Muscle of arm (tissue), 12 donors: Measurements from ENCODE around the gene KRTAP1-3. TPM values are rescaled to one million over a fixed set of nuclear protein-coding genes. Genes with fewer than 3 reads are reported as not detected.
"Not testable (repeated sequence)": the region's sequence is repeated elsewhere in the genome, so short reads cannot be mapped to it uniquely, and the experiment has no call there.

Experiments
- DNase-seq: peaks from one replicate; pipeline ENCODE4 v3.0.0-alpha.2; 2013
- polyA plus RNA-seq, 12 donors: library from polyadenylated mRNA; unstranded; fragments of 120-200 nt; gene quantifications; one replicate each; pipeline ENCODE4 v1.2.1, GENCODE V29; 2013; ENCODE audit not compliant: insufficient read length in 12 of 12

Gene KRTAP1-3
- polyA plus RNA-seq, 12 donors: not detected

- DNase-seq: no peak
Observed at GRCh38 chr17:41010441-41010840, 24.2 kb downstream of the KRTAP1-3 start.

- DNase-seq: no peak
Observed at GRCh38 chr17:41009936-41010335, 24.7 kb downstream of the KRTAP1-3 start.

GRCh38 chr17:41009301-41009760 lies 25.3 kb downstream of the KRTAP1-3 start:
- no peak for DNase-seq

- no peak for DNase-seq
Observed at GRCh38 chr17:41008811-41009210, 25.9 kb downstream of the KRTAP1-3 start, which contains the start of gene KRTAP3-1. Gene KRTAP3-1, minus strand, starts transcription at chr17:41009128. Its CDS starts 54 bp downstream, at chr17:41009074.

DNA sequence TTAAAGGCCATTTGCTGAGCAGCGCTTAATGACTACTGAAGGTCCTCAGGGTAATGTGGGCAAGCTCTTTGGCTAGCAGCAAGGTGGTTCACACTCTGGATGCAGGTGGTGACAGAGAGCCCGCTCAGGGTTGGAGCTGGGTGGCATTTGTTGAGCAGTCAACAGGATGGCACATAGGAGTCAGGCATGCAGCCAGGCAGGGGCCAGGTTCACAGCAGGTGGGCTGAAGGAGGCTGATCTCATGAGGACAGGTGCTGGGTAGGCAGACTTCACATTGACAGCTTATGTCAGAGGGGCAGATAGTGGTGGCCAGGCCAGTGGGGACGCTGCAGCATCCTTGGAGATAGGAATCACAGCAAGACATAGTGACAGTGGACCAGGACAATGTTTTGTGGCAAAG lies 30.3 kb downstream of the KRTAP1-3 start:
- no peak for DNase-seq

GRCh38 chr17:41003926-41004325 lies 30.7 kb downstream of the KRTAP1-3 start:
- no peak for DNase-seq

GRCh38 chr17:41002814-41003213 lies 31.9 kb downstream of the KRTAP1-3 start:
- DNase-seq: no peak

DNA sequence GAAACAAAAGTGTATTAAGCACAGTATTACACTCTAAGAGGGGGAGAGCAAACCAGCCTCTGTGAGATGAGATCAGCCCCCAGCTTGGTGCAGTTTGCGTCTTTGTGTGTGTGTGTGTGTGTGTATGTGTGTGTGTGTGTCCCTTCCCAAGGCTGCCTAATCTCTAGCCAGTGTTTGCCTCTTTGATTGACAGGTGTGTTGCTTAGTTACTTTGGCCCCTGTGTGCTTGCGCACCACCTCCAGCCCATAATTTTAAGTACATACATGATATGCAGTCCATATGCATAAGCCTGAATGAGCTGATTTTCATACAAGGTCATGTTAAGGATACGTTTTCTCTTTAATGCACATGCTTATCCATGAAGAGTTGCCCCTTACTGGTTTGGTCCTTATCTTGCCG lies 32.9 kb downstream of the KRTAP1-3 start:
- DNase-seq: no peak

- not testable (repeated sequence) for DNase-seq
Observed at GRCh38 chr17:40999563-40999962, 35.1 kb downstream of the KRTAP1-3 start, which contains the start of gene KRTAP3-2. Gene KRTAP3-2, minus strand, starts transcription at chr17:40999906. Its CDS starts 53 bp downstream, at chr17:40999853.

GRCh38 chr17:40997361-40997760 lies 37.3 kb downstream of the KRTAP1-3 start:
- DNase-seq: no peak

DNA sequence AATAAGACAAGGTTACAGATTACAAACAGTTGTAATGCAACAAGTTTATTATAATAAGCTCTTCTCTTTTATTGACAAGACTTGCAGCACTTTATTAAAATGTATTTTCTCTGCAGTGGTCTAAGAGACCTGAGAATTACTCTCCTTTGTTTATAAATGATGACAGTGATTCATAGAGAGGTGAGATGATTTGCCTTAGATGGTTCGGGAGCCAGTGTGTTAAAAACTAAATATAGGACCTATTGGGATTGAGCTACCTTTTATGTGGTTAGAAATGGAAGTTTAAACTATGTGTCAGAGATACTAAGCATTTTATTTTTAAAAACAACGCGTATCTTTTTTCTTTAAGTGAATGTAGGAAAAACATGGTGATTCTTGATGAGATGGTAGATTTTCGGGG lies 37.8 kb downstream of the KRTAP1-3 start:
- DNase-seq: no peak

DNA sequence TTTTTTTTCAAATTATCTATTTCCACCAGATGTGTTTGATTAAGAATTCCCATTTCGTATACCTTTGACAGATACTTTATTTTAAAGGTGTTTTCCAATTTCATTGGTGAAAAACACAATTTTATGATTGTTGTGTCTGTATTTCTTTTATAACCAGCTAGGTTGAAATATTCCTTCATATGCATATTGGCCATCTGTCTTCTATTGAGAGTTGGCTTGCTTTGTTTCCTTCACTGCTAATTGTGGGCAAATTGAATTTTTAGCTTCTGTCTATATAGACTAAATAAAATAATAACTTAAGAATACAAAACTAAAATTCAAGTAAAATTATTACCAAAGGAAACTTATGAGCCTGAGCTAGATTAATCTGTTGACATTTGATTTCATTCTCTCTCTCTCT lies 39.6 kb downstream of the KRTAP1-3 start:
- DNase-seq: no peak

GRCh38 chr17:40993839-40994238 lies 40.8 kb downstream of the KRTAP1-3 start, which contains the start of gene KRTAP3-3:
Gene KRTAP3-3, minus strand, starts transcription at chr17:40994164. Its CDS starts 67 bp downstream, at chr17:40994097.
- no peak for DNase-seq

DNA sequence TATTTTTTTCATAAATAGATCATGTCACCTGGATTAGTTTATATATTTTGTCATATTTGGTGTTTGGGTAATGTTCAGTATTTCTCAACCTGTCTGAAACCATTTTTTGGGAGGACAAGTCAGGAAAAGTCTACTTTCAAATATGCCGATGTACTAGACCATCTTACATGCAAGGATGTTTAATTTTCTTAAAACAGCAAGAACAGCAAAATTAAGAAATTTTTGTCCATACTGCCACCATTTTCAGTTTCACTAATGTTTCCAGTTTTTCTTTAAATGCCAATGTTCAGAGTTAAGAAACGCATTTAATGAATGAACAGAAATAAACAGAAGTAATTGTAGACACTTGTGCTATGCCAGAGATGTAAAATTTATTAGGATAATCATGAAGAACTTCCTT lies 41.6 kb downstream of the KRTAP1-3 start:
- DNase-seq: no peak

- DNase-seq: no peak
Observed at GRCh38 chr17:40992666-40993065, 42.0 kb downstream of the KRTAP1-3 start.

DNA sequence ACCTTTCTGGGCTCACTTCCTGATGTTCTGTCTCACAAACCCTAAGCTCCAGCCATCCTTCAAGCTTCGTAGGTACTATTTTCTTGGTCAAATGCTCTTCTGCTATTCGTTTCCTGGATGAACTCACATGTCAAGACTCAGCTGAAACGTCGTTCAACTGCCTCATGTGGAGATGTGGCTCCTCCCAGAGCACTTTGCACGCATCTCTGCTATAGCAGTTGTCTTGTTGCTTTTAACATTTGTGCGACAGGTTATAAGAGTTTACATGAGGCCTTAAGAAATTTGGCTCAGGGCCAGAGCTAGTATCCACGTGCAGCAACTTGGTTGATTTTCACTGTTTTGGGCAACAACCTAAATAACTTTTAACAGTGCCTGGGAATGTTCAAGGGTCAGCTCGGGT lies 47.8 kb downstream of the KRTAP1-3 start:
- DNase-seq: no peak

GRCh38 chr17:40984226-40984625 lies 50.4 kb downstream of the KRTAP1-3 start, which contains the start of gene KRT40:
Gene KRT40, minus strand, starts transcription at chr17:40984326. Its CDS starts 53 bp downstream, at chr17:40984273.
- DNase-seq: no peak

Other genes starting within 250 kb of the KRTAP1-3 start
- not detected for gene KRT28, start 234.9 kb downstream of the KRTAP1-3 start, polyA plus RNA-seq
- 1,000 to 10,000 TPM in 1 of 12 donors, 100 to 1,000 TPM in 2, 10 to 100 TPM in 8, not detected in 1; 26.9 to 1,201 (median 45.0) TPM for gene KRT10, start 212.3 kb downstream of the KRTAP1-3 start, polyA plus RNA-seq
- gene KRT12, start 167.7 kb downstream of the KRTAP1-3 start, polyA plus RNA-seq: 1 to 10 TPM in 1 of 12 donors, under 1 TPM in 6, not detected in 5; 0.07 to 2.8 (median 0.31) TPM
- gene KRT20, start 149.6 kb downstream of the KRTAP1-3 start, polyA plus RNA-seq: 1 to 10 TPM in 1 of 12 donors, under 1 TPM in 4, not detected in 7; 0.07 to 1.9 (median 0.22) TPM
- gene KRT23, start 97.2 kb downstream of the KRTAP1-3 start, polyA plus RNA-seq: 10 to 100 TPM in 3 of 12 donors, under 1 TPM in 6, not detected in 3; 0.12 to 25.1 (median 0.44) TPM
- gene KRT39, start 67.9 kb downstream of the KRTAP1-3 start, polyA plus RNA-seq: 10 to 100 TPM in 1 of 12 donors, 1 to 10 TPM in 9, not detected in 2; 2.3 to 12.3 (median 6.3) TPM
- 10 to 100 TPM in 5 of 12 donors, 1 to 10 TPM in 5, not detected in 2; 3.1 to 16.4 (median 11.0) TPM for gene KRT40, start 50.5 kb downstream of the KRTAP1-3 start, polyA plus RNA-seq
- not detected for gene KRTAP3-3, start 40.7 kb downstream of the KRTAP1-3 start, polyA plus RNA-seq
- 1 to 10 TPM in 4 of 12 donors, under 1 TPM in 5, not detected in 3; 0.22 to 1.4 (median 0.86) TPM for gene KRTAP3-2, start 35.0 kb downstream of the KRTAP1-3 start, polyA plus RNA-seq
- not detected for gene KRTAP3-1, start 25.7 kb downstream of the KRTAP1-3 start, polyA plus RNA-seq
- gene KRTAP1-5, start 7.7 kb downstream of the KRTAP1-3 start, polyA plus RNA-seq: not detected
- not detected for gene KRTAP1-4, start 4.7 kb downstream of the KRTAP1-3 start, polyA plus RNA-seq
- not detected for gene KRTAP1-1, start 6.6 kb upstream of the KRTAP1-3 start, polyA plus RNA-seq
- not detected for gene KRTAP2-1, start 12.4 kb upstream of the KRTAP1-3 start, polyA plus RNA-seq
- not detected for gene KRTAP2-2, start 20.4 kb upstream of the KRTAP1-3 start, polyA plus RNA-seq
- under 1 TPM in 2 of 12 donors, not detected in 10; 0.49 to 0.57 TPM for gene KRTAP2-3, start 25.2 kb upstream of the KRTAP1-3 start, polyA plus RNA-seq
- not detected for gene KRTAP2-4, start 31.0 kb upstream of the KRTAP1-3 start, polyA plus RNA-seq
- not detected for gene KRTAP4-7, start 49.3 kb upstream of the KRTAP1-3 start, polyA plus RNA-seq
- not detected for gene KRTAP4-8, start 63.3 kb upstream of the KRTAP1-3 start, polyA plus RNA-seq
- gene KRTAP4-16, start 67.3 kb upstream of the KRTAP1-3 start, polyA plus RNA-seq: not detected
- gene KRTAP4-9, start 70.5 kb upstream of the KRTAP1-3 start, polyA plus RNA-seq: not detected
- not detected for gene KRTAP4-11, start 83.5 kb upstream of the KRTAP1-3 start, polyA plus RNA-seq
- gene KRTAP4-12, start 89.3 kb upstream of the KRTAP1-3 start, polyA plus RNA-seq: not detected
- not detected for gene KRTAP4-6, start 105.7 kb upstream of the KRTAP1-3 start, polyA plus RNA-seq
- gene KRTAP4-5, start 115.0 kb upstream of the KRTAP1-3 start, polyA plus RNA-seq: not detected
- not detected for gene KRTAP4-4, start 125.9 kb upstream of the KRTAP1-3 start, polyA plus RNA-seq
- gene KRTAP4-3, start 133.3 kb upstream of the KRTAP1-3 start, polyA plus RNA-seq: not detected
- gene KRTAP4-2, start 143.3 kb upstream of the KRTAP1-3 start, polyA plus RNA-seq: not detected
- not detected for gene KRTAP4-1, start 150.0 kb upstream of the KRTAP1-3 start, polyA plus RNA-seq
- not detected for gene KRTAP9-1, start 155.0 kb upstream of the KRTAP1-3 start, polyA plus RNA-seq
- not detected for gene KRTAP9-2, start 191.8 kb upstream of the KRTAP1-3 start, polyA plus RNA-seq
- not detected for gene KRTAP9-3, start 197.6 kb upstream of the KRTAP1-3 start, polyA plus RNA-seq
- not detected for gene KRTAP9-8, start 203.1 kb upstream of the KRTAP1-3 start, polyA plus RNA-seq
- not detected for gene KRTAP9-4, start 214.8 kb upstream of the KRTAP1-3 start, polyA plus RNA-seq
- gene KRTAP9-9, start 220.5 kb upstream of the KRTAP1-3 start, polyA plus RNA-seq: not detected
- gene KRTAP9-6, start 230.5 kb upstream of the KRTAP1-3 start, polyA plus RNA-seq: under 1 TPM in 7 of 12 donors, not detected in 5; 0.11 to 0.65 (median 0.24) TPM
- not detected for gene KRTAP9-7, start 240.8 kb upstream of the KRTAP1-3 start, polyA plus RNA-seq